NOMO-1 treated with DMSO at 0.1 percent for 48 hours (cell line): ENCODE results near the gene FKBP14.
"Not testable (repeated sequence)": the region's sequence is repeated elsewhere in the genome, so short reads cannot be mapped to it uniquely, and the experiment has no call there.

ENCODE experiments used
- DNase-seq: peaks from one replicate; lab custom pipeline; 2025; ENCODE audit not compliant: unreplicated experiment; lab: John Stamatoyannopoulos, UW

The FKBP14 gene

DNA sequence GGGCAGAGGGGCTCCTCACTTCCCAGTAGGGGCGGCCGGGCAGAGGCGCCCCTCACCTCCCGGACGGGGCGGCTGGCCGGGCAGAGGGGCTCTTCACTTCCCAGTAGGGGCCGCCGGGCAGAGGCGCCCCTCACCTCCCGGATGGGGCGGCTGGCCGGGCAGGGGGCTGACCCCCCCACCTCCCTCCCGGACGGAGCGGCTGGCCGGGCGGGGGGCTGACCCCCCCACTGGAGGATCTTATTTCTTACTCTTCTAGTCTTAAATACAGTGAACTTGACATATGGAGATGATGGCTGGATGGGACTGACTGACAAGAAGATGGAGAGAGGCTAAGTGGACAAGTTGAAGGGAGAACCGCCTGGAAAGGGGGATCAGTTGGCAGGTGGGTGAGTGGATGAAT lies 64.9 kb downstream of the FKBP14 start:
- DNase-seq: not testable (repeated sequence)
